Effector memory CD8-positive, alpha-beta T cell (primary cell): ENCODE measurements around the gene CHAF1A.

Experiments
- ATAC-seq: fragments of 150-1000 bp; cut with Tn5 transposase; replicated peaks from 2 replicates; pipeline ENCODE4 v1.10.0; 2021; ENCODE audit warnings: mild to moderate bottlenecking, moderate library complexity
- DNase-seq, 3 experiments: peaks; one replicate each; pipeline ENCODE4 v3.0.0; 2021
- H3K27ac Mint-ChIP-seq, 2 donors: one replicate each; pipeline ENCODE4 v1.8.0; 2022; ENCODE audit warnings: mild to moderate bottlenecking in 2 of 2, mixed read lengths in 2 of 2, moderate library complexity in 2 of 2
- H3K27me3 Mint-ChIP-seq, 2 donors: one replicate each; pipeline ENCODE4 v1.8.0; 2022; ENCODE audit warnings: mixed read lengths in 2 of 2
- H3K36me3 Mint-ChIP-seq: one replicate; pipeline ENCODE4 v1.8.0; 2022; ENCODE audit warnings: mild to moderate bottlenecking, moderate library complexity, mixed read lengths; ENCODE audit not compliant: insufficient read depth
- H3K4me1 Mint-ChIP-seq, 2 donors: one replicate each; pipeline ENCODE4 v1.8.0; 2022; ENCODE audit warnings: low read depth in 2 of 2, mixed read lengths in 2 of 2
- H3K4me3 Mint-ChIP-seq, 2 donors: one replicate each; pipeline ENCODE4 v1.8.0; 2022; ENCODE audit warnings: mild to moderate bottlenecking in 2 of 2, mixed read lengths in 2 of 2, moderate library complexity in 2 of 2
- H3K9me3 Mint-ChIP-seq, 2 donors: one replicate each; pipeline ENCODE4 v1.8.0; 2022; ENCODE audit warnings: mixed read lengths in 2 of 2

CHAF1A gene

GRCh38 chr19:4415352-4415751 is 12.9 kb downstream of the CHAF1A start:
- H3K36me3 Mint-ChIP-seq = peaks cover 26% of the 10 kb centered on the region
- no peak overlapping the region for H3K4me3 Mint-ChIP-seq
- no peaks in the 10 kb centered on the region for H3K27me3 Mint-ChIP-seq
- no peak overlapping the region for H3K27ac Mint-ChIP-seq
- DNase-seq (no peak), ATAC-seq (no peak)
- H3K4me1 Mint-ChIP-seq = no peaks in the 10 kb centered on the region
- H3K9me3 Mint-ChIP-seq = no peaks in the 10 kb centered on the region

- ATAC-seq = no peak
These were observed 13.8 kb downstream of the CHAF1A start for GRCh38 chr19:4416268-4416667.

GRCh38 chr19:4423416-4424126 is 21.1 kb downstream of the CHAF1A start:
- Mint-ChIP-seq H3K9me3 (no peaks in the 10 kb centered on the region), H3K27me3 (no peaks in the 10 kb centered on the region), H3K27ac (no peak overlapping the region), H3K36me3 (peaks cover 24% of the 10 kb centered on the region), H3K4me3 (no peak overlapping the region), H3K4me1 (no peaks in the 10 kb centered on the region)
- DNase-seq (no peak), ATAC-seq (no peak)

More at GRCh38 chr19:4416268-4416667, 13.8 kb downstream of the CHAF1A start:
- Mint-ChIP-seq H3K9me3 (no peaks in the 10 kb centered on the region), H3K27me3 (no peaks in the 10 kb centered on the region), H3K27ac (peak overlapping the region; percentile 38), H3K4me1 (no peaks in the 10 kb centered on the region), H3K36me3 (peaks cover 24% of the 10 kb centered on the region), H3K4me3 (no peak overlapping the region)
- DNase-seq = no peak

GRCh38 chr19:4425537-4425936 is 23.1 kb downstream of the CHAF1A start:
- Mint-ChIP-seq H3K9me3 (no peaks in the 10 kb centered on the region), H3K27ac (peak overlapping the region in 1 of 2 donors; percentile 25), H3K27me3 (no peaks in the 10 kb centered on the region), H3K4me1 (no peaks in the 10 kb centered on the region), H3K36me3 (peaks cover 25% of the 10 kb centered on the region), H3K4me3 (no peak overlapping the region)
- ATAC-seq (no peak), DNase-seq (no peak)

GRCh38 chr19:4428326-4428975 is 26.0 kb downstream of the CHAF1A start:
- no peak for DNase-seq
- no peaks in the 10 kb centered on the region for H3K27me3 Mint-ChIP-seq
- H3K4me3 Mint-ChIP-seq = no peak overlapping the region
- peaks cover 20% of the 10 kb centered on the region for H3K36me3 Mint-ChIP-seq
- no peak overlapping the region for H3K27ac Mint-ChIP-seq
- no peaks in the 10 kb centered on the region for H3K4me1 Mint-ChIP-seq
- no peak for ATAC-seq
- no peaks in the 10 kb centered on the region for H3K9me3 Mint-ChIP-seq

- H3K27ac Mint-ChIP-seq = no peak overlapping the region
- H3K27me3 Mint-ChIP-seq = no peaks in the 10 kb centered on the region
- DNase-seq (no peak), ATAC-seq (no peak)
- peaks cover 18% of the 10 kb centered on the region for H3K36me3 Mint-ChIP-seq
- no peaks in the 10 kb centered on the region for H3K9me3 Mint-ChIP-seq
- no peak overlapping the region for H3K4me3 Mint-ChIP-seq
- no peaks in the 10 kb centered on the region for H3K4me1 Mint-ChIP-seq
These were observed 26.8 kb downstream of the CHAF1A start for GRCh38 chr19:4429256-4429655.

GRCh38 chr19:4429771-4430171 is 27.3 kb downstream of the CHAF1A start:
- Mint-ChIP-seq H3K27me3 (no peaks in the 10 kb centered on the region), H3K9me3 (no peaks in the 10 kb centered on the region), H3K4me3 (no peak overlapping the region), H3K27ac (peak overlapping the region in 1 of 2 donors; percentile 59), H3K36me3 (peaks cover 16% of the 10 kb centered on the region), H3K4me1 (no peaks in the 10 kb centered on the region)
- DNase-seq (no peak), ATAC-seq (no peak)

GRCh38 chr19:4430760-4431159 is 28.3 kb downstream of the CHAF1A start:
- Mint-ChIP-seq H3K36me3 (peaks cover 19% of the 10 kb centered on the region), H3K4me1 (no peaks in the 10 kb centered on the region), H3K27me3 (no peaks in the 10 kb centered on the region), H3K27ac (peak overlapping the region; percentile 7 to 59), H3K9me3 (no peaks in the 10 kb centered on the region), H3K4me3 (no peak overlapping the region)
- ATAC-seq (peak; percentile 51), DNase-seq (no peak)

- Mint-ChIP-seq H3K27me3 (no peaks in the 10 kb centered on the region), H3K27ac (peak overlapping the region in 1 of 2 donors; percentile 46), H3K9me3 (no peaks in the 10 kb centered on the region), H3K4me3 (no peak overlapping the region), H3K4me1 (no peaks in the 10 kb centered on the region), H3K36me3 (peaks cover 20% of the 10 kb centered on the region)
- ATAC-seq (no peak), DNase-seq (no peak)
These were observed 28.9 kb downstream of the CHAF1A start for GRCh38 chr19:4431296-4431695.

- no peaks in the 10 kb centered on the region for H3K9me3 Mint-ChIP-seq
- DNase-seq (no peak), ATAC-seq (peak; percentile 46)
- no peaks in the 10 kb centered on the region for H3K27me3 Mint-ChIP-seq
- H3K36me3 Mint-ChIP-seq = peaks cover 20% of the 10 kb centered on the region
- no peak overlapping the region for H3K4me3 Mint-ChIP-seq
- H3K4me1 Mint-ChIP-seq = no peaks in the 10 kb centered on the region
- peak overlapping the region in 1 of 2 donors; percentile 46 for H3K27ac Mint-ChIP-seq
These were observed 29.6 kb downstream of the CHAF1A start for GRCh38 chr19:4431808-4432674.

- no peaks in the 10 kb centered on the region for H3K4me1 Mint-ChIP-seq
- DNase-seq (no peak), ATAC-seq (no peak)
- H3K36me3 Mint-ChIP-seq = peaks cover 20% of the 10 kb centered on the region
- no peak overlapping the region for H3K4me3 Mint-ChIP-seq
- H3K9me3 Mint-ChIP-seq = no peaks in the 10 kb centered on the region
- H3K27ac Mint-ChIP-seq = no peak overlapping the region
- no peaks in the 10 kb centered on the region for H3K27me3 Mint-ChIP-seq
These were observed 30.6 kb downstream of the CHAF1A start for GRCh38 chr19:4432918-4433506.

- ATAC-seq (no peak), DNase-seq (no peak)
- Mint-ChIP-seq H3K27ac (peak overlapping the region in 1 of 2 donors; percentile 23), H3K4me1 (no peaks in the 10 kb centered on the region), H3K36me3 (peaks cover 20% of the 10 kb centered on the region), H3K9me3 (no peaks in the 10 kb centered on the region), H3K27me3 (no peaks in the 10 kb centered on the region), H3K4me3 (no peak overlapping the region)
These were observed 32.0 kb downstream of the CHAF1A start for GRCh38 chr19:4434391-4434790.

GRCh38 chr19:4436231-4436630 is 33.8 kb downstream of the CHAF1A start:
- H3K4me3 Mint-ChIP-seq = no peak overlapping the region
- H3K27me3 Mint-ChIP-seq = no peaks in the 10 kb centered on the region
- no peak overlapping the region for H3K27ac Mint-ChIP-seq
- peaks cover 22% of the 10 kb centered on the region for H3K36me3 Mint-ChIP-seq
- DNase-seq (no peak), ATAC-seq (no peak)
- H3K4me1 Mint-ChIP-seq = no peaks in the 10 kb centered on the region
- no peaks in the 10 kb centered on the region for H3K9me3 Mint-ChIP-seq
